Activated effector memory CD4-positive, alpha-beta T cell treated with anti-CD3 and anti-CD28 coated beads, Interleukin-2, amount 50 U/mL, for 16 hours (primary cell): Measurements from ENCODE around the gene TNS1.

Source experiments
- DNase-seq: peaks from one replicate; pipeline ENCODE4 v3.0.0-alpha.2; 2020

The TNS1 gene

GRCh38 chr2:217979151-217979811, 23.5 kb downstream of the TNS1 start:
- DNase-seq: peak; percentile 58

GRCh38 chr2:217978536-217979150, 24.2 kb downstream of the TNS1 start:
- DNase-seq: peak; percentile 49

DNA sequence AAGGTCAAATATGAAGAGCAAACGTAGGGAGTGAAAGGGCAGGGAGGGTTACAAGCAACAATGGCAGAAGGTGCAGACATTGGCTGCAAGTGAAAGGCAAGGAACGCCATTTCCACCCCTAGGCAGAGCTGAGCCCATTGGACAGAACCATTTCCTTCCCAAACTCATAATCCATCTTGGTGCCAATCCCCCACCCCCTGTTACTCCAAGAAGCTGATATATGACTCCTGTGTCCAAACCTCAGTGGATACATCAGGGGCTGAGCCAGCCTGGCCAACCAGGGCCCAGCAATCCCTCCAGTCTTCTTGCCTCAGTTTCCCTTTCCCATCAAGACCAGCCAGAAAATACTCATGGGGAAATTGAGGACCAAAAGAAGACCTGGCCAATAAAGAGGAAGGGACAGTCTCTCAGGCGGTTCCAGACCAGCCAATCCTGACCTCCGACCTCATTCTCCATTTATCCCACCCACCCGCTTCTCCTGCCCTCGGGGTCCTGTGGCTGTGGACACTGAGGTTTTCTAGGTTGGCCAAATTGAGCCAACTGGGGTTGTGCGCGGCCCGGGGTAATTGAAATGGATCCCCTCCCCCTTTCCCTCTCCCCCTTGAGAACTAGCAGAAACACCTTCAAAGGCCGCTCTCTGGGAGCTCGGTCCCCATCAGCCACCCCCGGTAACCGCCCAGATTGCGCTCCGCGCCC, 24.8 kb downstream of the TNS1 start:
- no peak for DNase-seq

DNA sequence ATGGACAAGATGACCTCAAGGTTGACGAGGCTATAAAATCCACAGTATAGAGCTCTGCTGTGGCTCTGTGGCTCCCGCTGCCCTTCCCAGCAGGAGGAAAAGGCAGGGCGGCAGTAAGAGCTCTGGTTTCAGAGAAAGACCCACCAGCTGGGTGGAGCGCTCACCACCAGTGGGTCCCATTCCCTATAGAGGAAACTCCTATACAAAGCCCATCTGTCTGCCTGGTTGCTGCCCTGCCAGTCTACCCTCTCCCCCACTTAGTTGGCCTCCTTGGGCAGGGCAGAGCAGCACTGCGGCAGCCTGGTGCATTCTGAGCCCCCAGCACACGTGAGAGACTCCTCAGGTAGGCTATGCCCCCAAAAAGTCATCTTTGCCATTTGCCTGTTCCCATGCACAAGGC, 26.5 kb downstream of the TNS1 start:
- DNase-seq: peak; percentile 55

GRCh38 chr2:217975626-217976025, 27.2 kb downstream of the TNS1 start:
- DNase-seq: peak; percentile 36

DNA sequence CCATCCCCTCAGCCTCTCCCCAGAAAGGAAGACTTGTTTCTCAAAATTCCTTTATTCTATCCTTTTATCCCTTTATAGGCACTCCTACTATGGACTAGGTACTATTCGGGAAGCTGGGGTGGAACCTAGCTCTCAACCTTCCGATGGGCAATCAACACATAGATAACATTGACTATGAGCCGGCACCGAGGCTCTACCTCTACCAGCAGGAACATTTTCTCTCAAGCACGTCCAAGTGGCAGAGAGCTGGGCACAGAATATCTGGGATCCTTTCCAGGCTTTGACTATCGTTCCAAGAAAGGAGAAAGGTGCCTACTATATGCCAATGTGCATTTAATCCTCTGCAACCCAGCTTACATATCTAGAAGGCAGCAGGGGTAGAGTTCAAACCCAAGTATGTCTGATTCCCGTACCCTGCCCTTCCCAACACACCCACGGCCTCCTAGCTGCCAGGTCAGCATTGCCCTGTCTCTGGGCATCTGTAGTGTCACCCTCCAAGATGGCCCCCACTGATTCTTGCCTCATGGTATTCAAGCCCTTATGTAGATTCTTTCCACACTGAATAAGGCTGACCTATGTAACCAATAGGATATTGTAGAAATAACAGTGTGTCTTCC, 28.3 kb downstream of the TNS1 start:
- DNase-seq: no peak

- no peak for DNase-seq
Measured at GRCh38 chr2:217973008-217973787, 29.6 kb downstream of the TNS1 start.

DNA sequence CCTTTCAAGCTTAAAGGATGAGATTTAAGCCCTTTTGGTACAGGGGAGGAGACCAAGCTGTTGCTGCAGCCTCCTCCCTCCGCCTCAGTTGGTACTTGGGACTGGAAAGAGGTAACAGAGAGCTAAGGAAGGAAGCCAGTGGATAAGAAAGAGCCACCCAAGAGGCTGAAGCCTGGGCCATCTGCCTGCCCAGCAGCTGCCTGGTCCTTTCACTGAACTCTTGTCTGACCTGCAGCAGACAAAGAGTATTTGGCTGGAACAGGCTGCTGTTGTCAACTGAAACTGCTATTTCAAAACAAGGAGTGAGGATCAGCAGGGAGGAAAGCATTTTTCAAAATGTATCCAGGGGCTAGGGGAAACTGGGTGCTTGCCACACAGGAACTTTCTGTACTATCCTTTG, 30.3 kb downstream of the TNS1 start:
- peak; percentile 44 for DNase-seq

DNA sequence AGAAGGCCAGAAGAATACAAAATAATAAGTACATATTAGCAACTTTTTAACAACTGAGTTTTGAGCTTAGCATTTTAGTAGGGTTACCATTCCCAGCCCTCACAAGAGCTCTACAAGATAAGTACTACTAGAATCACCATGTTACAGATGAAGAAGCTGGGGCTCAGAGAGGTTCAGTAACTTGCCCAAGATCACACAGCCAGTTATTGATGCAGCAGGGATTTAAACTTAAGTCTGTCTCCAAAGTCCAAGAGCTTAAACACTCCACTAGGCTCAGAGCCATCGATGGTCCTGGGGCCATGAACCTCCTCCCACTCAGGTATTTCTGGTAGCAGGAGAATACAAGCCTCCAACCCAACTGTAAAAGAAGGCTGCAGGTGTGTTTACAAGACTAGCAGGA, 30.8 kb downstream of the TNS1 start:
- no peak for DNase-seq

GRCh38 chr2:217971166-217971565, 31.6 kb downstream of the TNS1 start:
- DNase-seq: no peak

- no peak for DNase-seq
Measured at GRCh38 chr2:217970206-217970605, 32.6 kb downstream of the TNS1 start.

GRCh38 chr2:217969588-217969987, 33.2 kb downstream of the TNS1 start:
- no peak for DNase-seq

- no peak for DNase-seq
Measured at GRCh38 chr2:217968023-217968422, 34.8 kb downstream of the TNS1 start.

DNA sequence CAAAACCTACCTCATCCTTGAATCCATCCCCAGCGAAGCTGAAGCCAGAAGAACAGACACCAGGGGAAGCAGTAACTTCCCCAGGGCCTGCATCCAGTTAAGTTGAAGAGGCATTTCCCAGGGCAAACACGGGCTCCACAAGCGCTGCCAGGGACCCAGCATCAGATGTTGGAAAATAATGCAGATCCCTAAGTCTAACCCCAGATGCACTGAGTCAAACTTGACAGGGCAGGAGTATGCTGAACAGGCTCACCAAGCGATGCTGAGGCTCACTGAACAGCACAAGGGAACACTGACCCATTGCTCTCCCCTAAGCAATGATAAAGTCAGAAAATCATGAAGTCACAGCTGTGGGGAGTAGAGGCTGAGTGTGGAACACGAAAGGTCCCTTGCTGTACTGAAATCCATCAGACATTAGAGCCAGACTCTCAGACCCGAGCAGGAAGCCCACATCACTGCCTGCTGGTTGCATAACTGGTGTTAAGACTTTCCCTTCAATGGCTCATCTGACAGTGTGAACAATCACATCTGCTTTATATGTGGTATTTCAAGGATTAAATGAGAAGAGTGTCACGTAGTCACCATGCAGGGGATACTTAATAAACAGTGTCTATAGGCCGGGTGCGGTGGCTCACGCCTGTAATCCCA, 36.2 kb downstream of the TNS1 start:
- DNase-seq: no peak

- DNase-seq: no peak
Measured at GRCh38 chr2:217964275-217965161, 38.3 kb downstream of the TNS1 start.

DNA sequence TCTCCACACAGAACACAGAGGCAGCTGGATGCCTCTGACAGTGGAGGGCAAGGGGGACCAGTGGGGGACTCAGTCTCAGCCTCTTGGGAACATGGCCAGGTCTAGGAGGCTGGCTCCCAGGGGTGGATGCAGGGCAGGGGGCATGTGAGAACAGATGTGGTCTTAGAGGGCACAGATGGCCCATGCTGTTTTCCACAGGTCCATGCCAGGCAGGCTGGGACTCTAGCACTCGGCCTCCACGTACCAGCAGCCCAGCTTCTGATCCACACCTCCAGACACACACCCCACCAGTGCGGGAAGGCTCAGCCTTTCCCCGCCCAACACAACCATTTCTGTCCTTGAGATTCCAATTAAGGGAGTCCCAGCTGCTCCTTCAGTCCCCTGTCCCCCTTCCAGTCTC, 42.4 kb downstream of the TNS1 start:
- peak; percentile 47 for DNase-seq

- DNase-seq: peak; percentile 46
Measured at GRCh38 chr2:217959723-217960122, 43.1 kb downstream of the TNS1 start.

DNA sequence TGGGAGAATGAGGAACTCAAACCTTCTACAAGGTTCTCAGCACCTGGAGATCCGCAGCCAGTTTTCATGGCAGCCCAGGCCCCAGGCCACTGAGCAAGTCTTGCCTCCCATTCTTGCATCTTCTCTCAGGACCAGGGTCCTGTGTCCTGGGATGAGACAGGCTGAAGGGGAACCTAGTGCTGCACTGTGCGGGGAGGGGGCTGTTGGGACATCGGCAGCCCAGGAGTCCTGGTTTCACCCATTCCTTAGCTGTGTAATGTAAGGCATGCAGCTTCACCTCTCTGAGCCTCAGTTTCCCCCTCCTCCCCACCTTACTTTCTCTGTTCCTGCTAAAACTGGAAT, 43.9 kb downstream of the TNS1 start:
- peak; percentile 36 for DNase-seq

DNA sequence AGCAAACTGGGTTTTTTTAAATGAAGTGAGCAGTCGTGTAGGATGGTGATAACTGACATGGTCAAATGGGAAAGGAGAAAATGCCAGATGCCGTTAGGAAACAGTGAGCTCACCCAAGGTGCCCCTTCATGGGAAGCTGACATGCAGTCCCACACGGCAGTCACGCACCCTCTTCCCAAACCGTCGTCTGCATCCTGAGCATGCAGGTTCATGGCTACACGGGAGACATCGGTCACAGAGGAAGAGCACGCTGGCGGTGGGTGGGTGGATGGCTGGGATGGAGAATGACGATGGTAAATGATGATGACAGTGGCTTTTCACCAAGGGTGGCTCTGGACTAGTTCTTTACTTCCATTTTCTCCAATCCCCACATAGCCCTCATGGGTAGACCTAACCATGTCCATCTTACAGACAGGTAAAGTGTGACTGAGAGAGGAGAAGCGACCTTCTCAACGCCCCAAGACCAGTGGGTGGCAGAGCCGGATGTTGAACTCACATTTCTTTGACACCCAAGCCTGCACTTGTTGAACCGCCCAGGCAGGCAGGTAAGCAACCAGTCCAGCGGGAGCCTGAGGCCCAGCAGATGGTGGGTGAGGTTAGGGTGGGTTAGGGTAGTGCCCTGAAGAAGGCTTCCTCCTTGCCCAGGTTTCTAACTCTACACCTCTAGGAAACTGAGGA, 44.5 kb downstream of the TNS1 start:
- peak; percentile 49 for DNase-seq

DNA sequence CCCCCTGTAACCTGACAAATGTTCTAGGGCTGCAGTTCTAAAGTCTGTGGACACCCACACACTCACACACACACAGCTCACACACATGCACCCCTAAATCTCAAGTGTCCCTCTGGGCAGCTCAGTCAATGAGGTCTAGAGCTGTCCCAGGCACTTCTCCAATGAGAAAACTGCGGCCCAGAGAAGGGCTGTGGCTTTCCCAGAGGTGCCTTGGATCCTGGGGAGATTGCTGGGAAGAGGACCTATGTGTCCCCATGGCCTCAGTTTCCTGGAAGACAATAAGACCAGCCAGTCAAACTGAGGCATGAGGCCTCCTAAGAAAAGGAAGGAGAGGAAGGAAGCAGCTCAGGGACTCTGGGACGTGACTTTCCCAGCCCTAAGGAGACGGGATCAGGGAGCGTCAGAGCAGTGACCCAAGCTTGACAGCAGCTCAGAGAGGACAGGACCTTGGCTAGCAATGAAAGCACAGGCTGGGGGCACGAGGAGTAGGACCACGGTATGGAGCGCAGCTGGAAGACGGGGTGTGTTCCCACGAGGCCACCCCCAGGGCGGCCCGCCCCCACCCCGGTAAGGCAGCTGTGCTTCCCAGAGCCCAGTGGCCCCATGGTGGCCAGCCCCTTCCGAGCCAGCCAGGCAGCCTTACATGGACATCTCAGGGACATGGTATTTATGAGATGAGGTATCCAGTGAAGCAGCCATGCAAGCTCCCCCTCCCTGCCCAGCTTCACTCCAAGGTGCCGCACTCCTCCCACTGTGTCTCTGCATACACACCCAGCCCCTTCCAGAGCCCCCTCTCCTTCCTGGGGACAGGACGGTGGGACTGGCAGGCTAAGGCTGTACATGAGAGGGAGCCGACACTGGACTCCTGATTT, 46.0 kb downstream of the TNS1 start:
- peak; percentile 57 for DNase-seq
